HepG2 (cell line): ENCODE measurements around the gene TNS1. TPM values are rescaled to one million over a fixed set of nuclear protein-coding genes. Genes with fewer than 3 reads are reported as not detected.

Experiments used
- ARID3A ChIP-seq: IDR thresholded peaks from 2 replicates; pipeline ENCODE4 v1.6.1; 2012; ENCODE audit warnings: low read depth, low read length, improper control_type of control experiment
- CBX2 ChIP-seq, 2 experiments: fragments of 200-600 bp in 1 of 2; sonication (generic); formaldehyde crosslinking in 1 of 2; IDR thresholded peaks; 2 replicates each; pipeline versions ENCODE4 v1.7.0 to v1.8.1; 2018 to 2022; ENCODE audit warnings: low read depth in 2 of 2, low read length in 1 of 2, mild to moderate bottlenecking in 1 of 2, missing genetic modification reagents in 1 of 2
- FOXO1 ChIP-seq: sonication (generic); formaldehyde crosslinking; IDR thresholded peaks from 2 replicates; pipeline ENCODE4 v1.4.0; 2020; ENCODE audit warnings: missing genetic modification reagents
- FOXP4 ChIP-seq: sonication (generic); formaldehyde crosslinking; IDR thresholded peaks from 2 replicates; pipeline ENCODE4 v1.4.0; 2020; ENCODE audit warnings: missing genetic modification reagents
- HMG20A ChIP-seq: IDR thresholded peaks from 2 replicates; pipeline ENCODE4 v1.6.1; 2016; ENCODE audit warnings: borderline replicate concordance
- MXD3 ChIP-seq: IDR thresholded peaks from 2 replicates; pipeline ENCODE4 v1.6.1; 2016; ENCODE audit warnings: mild to moderate bottlenecking, missing biosample characterization, missing genetic modification reagents
- NFIB ChIP-seq: sonication (generic); formaldehyde crosslinking; IDR thresholded peaks from 2 replicates; pipeline ENCODE4 v1.9.0; 2021; ENCODE audit warnings: missing genetic modification reagents, mild to moderate bottlenecking, borderline replicate concordance
- NFRKB ChIP-seq: fragments of 450-650 bp; IDR thresholded peaks from 2 replicates; pipeline ENCODE4 v1.6.1; 2017
- PAF1 ChIP-seq: IDR thresholded peaks from 2 replicates; pipeline ENCODE4 v1.6.1; 2016; ENCODE audit warnings: missing genetic modification reagents, missing compliant biosample characterization
- SKIL ChIP-seq: sonication (generic); formaldehyde crosslinking; IDR thresholded peaks from 2 replicates; pipeline ENCODE4 v1.8.0; 2022; ENCODE audit warnings: missing genetic modification reagents, mild to moderate bottlenecking, moderate library complexity, borderline replicate concordance
- TCF7L2 ChIP-seq: IDR thresholded peaks from 2 replicates; pipeline ENCODE4 v1.6.1; 2011; ENCODE audit warnings: mild to moderate bottlenecking, low read depth, low read length, moderate library complexity
- THAP7 ChIP-seq: sonication (generic); formaldehyde crosslinking; IDR thresholded peaks from 2 replicates; pipeline ENCODE4 v1.8.1; 2023; ENCODE audit warnings: mild to moderate bottlenecking, missing genetic modification reagents
- XBP1 ChIP-seq: sonication (generic); formaldehyde crosslinking; IDR thresholded peaks from 2 replicates; pipeline ENCODE4 v1.5.0; 2020; ENCODE audit warnings: missing genetic modification reagents
- ZNF414 ChIP-seq: sonication (generic); formaldehyde crosslinking; IDR thresholded peaks from 2 replicates; pipeline ENCODE4 v1.5.0; 2020; ENCODE audit warnings: missing genetic modification reagents
- ZNF512B ChIP-seq: sonication (generic); formaldehyde crosslinking; IDR thresholded peaks from 2 replicates; pipeline ENCODE4 v1.5.1; 2020; ENCODE audit warnings: missing genetic modification reagents, mild to moderate bottlenecking, borderline replicate concordance
- ZNF7 ChIP-seq: IDR thresholded peaks from 2 replicates; pipeline ENCODE4 v1.6.1; 2016; ENCODE audit warnings: missing biosample characterization, missing genetic modification reagents
- ZSCAN9 ChIP-seq: IDR thresholded peaks from 2 replicates; pipeline ENCODE4 v1.6.1; 2016; ENCODE audit warnings: borderline replicate concordance
- polyA plus RNA-seq, 8 experiments: library from polyadenylated mRNA; depleted of rRNA in 3 of 8; stranded (reverse) in 7 of 8; unstranded in 1 of 8; fragments of >200 nt; fragmentation: Illumina TruSeq in 4 of 8; extraction: Trizol in 4 of 8; gene quantifications; 2 replicates each; pipeline versions ENCODE4 v1.2.1 to v1.2.3, GENCODE V29; 2011 to 2016; ENCODE audit warnings: low read depth in 4 of 8, missing spikeins in 1 of 8, mixed read lengths in 1 of 8; ENCODE audit not compliant: insufficient read depth in 1 of 8
- total RNA-seq, 5 experiments: library from RNA; depleted of rRNA; stranded (reverse); fragments of >200 nt; fragmentation: Illumina TruSeq; extraction: Trizol; gene quantifications; 2 replicates each; pipeline ENCODE4 v1.2.3, GENCODE V29; 2016; ENCODE audit warnings: low read depth in 1 of 5

The TNS1 gene
- total and polyA plus RNA-seq, 2 of the 13 experiments (the other 11 are each of a cell fraction or from before 2014, with no cell fraction given) = 1.9 to 118 TPM

- peak; percentile 89; the same call in 1 of the 2 replicates for TF ChIP-seq THAP7 (CRISPR knock-in tag)
- peak; percentile 100 for TF ChIP-seq FOXP4
- no peak for TF ChIP-seq ZNF512B (CRISPR knock-in tag)
- no peak for TF ChIP-seq NFIB (CRISPR knock-in tag)
- peak; percentile 41; the same call in 1 of the 2 replicates for TF ChIP-seq XBP1 (CRISPR knock-in tag)
- TF ChIP-seq SKIL (CRISPR knock-in tag) = peak; percentile 100
- no peak for TF ChIP-seq NFRKB
- TF ChIP-seq ARID3A = peak; percentile 60
- no peak for TF ChIP-seq PAF1 (CRISPR knock-in tag)
- TF ChIP-seq FOXO1 (CRISPR knock-in tag) = peak; percentile 100
- peak; percentile 99 for TF ChIP-seq ZNF414 (CRISPR knock-in tag)
- TF ChIP-seq MXD3 (CRISPR knock-in tag) = no peak; the same call in 1 of the 2 replicates
- peak; percentile 92 for TF ChIP-seq HMG20A
- peak; percentile 64; the same call in 1 of the 2 replicates for TF ChIP-seq ZNF7 (CRISPR knock-in tag)
- no peak for TF ChIP-seq TCF7L2
- TF ChIP-seq CBX2 (IDR thresholded peaks at IDR 0.05; ENCODE audit: low read depth, low read length) = no peak
- no peak for TF ChIP-seq CBX2 (CRISPR knock-in tag; IDR thresholded peaks at IDR 0.05; ENCODE audit: low read depth)
- TF ChIP-seq ZSCAN9 (CRISPR knock-in tag) = peak; percentile 95
Observed at GRCh38 chr2:217902379-217903141, 100.2 kb downstream of the TNS1 start (continued).
